Activated gamma-delta T cell (primary cell): ENCODE data around the gene KCNS3.
"Not testable (repeated sequence)": the region's sequence is repeated elsewhere in the genome, so short reads cannot be mapped to it uniquely, and the experiment has no call there.

Experiments used
- DNase-seq: peaks from one replicate; lab custom pipeline; 2025; lab: John Stamatoyannopoulos, UW

The KCNS3 gene

DNA sequence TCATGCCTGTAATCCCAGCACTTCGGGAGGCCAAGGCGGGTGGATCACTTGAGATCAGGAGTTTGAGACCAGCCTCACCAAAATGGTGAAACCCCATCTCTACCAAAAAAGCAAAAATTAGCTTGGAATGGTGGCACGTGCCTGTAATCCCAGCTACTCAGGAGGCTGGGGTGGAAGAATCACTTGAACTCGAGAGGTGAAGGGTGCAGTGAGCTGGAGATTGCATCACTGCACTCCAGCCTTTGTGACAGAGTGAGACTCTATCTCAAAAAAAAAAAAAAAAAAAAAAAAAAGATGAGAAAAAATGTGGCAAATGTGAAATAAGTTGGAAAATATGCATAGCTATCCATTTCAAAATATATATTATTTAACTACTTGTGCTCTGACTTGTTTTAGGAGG is 65.0 kb downstream of the KCNS3 start:
- no peak for DNase-seq

DNA sequence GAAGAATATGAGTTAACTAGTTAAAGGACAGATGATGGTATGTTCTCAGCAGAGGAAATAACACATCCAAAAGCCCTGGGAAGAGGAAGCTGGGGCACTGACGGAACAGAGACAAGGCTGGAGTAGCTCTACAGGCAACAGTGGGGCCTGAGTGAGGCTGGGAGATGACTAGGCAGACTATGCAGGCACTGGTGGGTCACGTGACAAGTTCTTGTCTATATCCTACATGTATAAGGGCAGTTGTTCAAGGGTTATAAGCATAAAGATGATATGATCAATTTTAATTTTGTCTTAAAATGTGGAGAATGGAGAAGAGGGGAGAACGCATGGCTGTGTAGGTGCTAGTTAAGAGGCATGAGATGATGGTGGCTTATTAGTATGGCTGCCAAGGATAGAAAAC is 68.6 kb downstream of the KCNS3 start:
- DNase-seq: no peak

DNA sequence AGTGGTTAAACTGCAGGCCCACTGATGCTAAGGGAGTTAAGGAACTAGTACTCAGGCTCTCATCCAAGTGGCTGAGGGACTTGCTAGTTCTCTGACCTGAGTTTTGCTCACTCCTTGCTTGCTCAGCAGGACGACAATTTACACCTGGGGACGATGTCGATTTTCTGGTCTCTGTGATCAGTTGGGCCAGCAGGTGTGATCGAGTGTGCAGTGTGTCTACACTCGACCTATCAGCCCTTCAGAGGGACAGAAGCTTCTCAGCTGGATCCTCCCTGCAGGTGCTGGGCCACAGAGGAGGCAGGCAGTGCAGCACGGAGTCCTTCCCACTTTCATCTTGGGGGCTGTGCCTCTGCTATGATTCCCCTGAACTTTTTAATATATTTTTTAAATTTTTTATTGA is 71.5 kb downstream of the KCNS3 start:
- DNase-seq: no peak

DNA sequence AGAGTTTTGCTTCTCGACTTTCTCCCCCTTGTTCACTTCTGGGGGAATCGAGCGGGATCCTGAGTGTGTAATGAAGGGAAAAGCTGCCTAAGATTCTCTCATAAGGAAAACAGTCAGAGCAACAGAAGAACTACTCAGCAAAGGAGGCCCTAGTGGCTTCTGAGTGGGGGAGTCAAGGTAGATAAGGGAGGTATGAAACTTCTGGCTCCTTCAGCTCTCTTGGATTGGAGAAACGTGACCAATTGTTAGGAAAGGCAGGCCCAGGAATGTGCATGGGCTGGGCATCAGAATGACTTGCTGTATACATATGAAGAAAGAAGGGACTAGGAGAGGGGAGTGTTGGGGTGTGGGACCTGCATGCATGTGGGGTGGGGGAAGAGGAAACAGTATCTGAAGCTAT is 73.1 kb downstream of the KCNS3 start:
- no peak for DNase-seq

DNA sequence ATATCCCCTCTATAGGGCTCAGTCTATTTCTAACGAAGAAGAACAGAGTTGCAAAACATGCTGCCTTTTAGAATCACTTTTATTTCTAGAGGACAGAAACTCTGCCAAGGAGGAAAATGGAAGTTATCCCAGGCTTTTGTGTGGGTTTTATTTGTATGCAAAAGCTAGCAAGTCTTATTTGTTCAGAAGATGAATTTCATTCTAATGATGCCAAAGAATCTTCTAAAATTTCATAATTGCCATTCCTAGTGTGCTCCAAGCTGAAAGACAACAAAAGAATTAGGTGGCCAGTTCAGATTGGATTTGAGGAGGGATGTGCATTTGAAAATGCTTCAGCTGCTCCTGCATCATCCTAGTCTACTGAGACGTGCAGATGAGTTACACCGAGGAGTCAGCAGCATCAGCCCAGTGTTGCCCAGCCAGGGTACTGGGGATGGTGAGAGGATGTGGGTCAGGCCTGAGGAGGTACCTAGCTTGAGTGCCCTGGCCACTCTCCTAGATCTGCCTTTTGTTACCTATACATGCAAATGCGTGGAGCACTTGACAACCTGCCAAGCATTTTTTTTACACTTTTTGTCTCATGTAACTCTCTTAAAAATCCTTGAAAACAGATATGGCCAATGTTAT is 80.1 kb downstream of the KCNS3 start:
- DNase-seq: no peak

DNA sequence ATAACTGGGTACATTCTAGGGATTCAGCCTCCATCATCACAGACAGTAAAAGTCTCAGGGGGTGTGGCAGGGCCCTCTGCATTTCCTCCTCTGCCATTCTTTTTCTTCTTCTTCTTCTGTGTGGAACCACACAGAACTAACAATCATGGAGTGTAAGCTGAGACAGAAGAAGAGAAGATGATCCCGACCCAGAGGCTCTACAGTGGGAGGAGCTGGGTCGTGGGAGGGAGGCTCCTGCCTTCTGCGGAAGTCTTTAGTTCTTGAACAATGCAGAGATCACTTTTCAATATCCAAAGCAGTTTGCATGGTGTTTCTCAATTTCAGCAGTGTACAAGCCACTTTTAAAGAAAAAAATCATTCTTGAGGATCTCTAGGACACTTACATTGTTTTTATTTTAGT is 80.9 kb downstream of the KCNS3 start:
- no peak for DNase-seq

DNA sequence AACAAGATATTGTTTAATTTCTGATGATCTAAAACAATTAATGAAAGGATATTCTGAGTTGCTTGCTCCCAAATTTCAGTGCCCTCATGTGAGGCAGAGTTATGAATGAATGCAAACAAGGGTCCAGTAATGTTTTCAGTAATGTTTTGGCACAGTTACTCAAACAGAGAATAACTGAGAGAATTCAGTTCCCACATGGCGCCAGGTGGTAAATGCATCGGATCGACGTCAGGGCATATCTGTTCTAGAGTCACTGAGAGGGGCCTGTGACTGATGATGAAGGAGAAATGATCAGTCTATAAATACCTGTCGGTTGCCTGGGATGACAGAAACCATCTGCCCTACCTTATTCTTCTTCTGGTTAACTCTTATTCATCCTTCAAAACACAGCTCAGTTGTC is 81.4 kb downstream of the KCNS3 start:
- DNase-seq: no peak

DNA sequence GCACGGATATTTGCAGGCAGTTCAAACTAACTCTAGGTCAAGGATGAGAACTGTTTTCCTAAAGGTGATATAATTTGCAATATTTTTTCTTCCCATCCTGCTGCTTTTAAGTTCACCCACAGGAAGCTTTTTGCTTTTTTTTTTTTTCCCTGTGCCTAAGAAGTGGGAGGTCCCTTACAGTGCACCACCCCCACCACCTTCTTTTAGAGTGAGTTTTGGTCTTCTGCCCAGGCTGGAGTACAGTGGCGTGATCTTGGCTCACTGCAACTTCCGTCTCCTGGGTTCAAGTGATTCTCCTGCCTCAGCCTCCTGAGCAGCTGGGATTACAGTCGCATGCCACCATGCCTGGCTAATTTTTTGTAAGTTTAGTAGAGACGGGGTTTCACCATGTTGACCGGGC is 82.5 kb downstream of the KCNS3 start:
- DNase-seq: no peak

DNA sequence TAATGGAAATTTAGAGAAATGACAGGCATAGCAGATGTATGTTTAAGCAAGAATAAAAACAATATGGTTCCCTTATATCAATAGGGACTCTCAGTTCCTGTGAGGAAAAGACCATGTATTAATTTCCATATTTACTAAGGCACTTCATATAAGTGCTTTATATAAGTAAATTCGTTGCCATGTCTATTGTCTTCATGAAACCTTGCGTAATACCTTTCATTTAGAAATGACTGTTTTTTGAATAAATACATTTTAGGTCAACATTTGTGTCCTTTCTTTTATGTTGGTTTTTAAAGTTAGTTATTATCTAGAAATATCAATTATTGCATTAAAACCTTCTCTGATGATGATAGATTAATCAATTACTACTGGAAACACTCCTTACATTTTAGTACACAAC is 83.3 kb downstream of the KCNS3 start:
- no peak for DNase-seq

DNA sequence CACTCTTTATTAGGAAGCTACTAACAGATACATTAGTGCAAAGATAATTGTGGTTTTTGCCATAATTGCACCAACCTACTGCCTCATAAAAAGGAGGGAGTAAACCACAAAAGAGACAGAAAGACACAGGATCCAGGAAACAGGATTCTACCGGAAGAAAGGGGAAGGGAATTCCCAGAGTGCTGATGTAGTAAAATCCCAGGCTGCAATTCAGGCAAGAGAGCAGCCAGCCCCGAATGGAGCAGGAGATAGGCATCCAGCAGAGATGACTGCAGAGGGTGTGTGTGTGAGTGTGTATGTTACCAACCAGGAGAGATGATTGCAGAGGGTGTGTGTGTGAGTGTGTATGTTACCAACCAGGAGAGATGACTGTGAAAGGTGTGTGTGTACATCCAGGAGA is 84.4 kb downstream of the KCNS3 start:
- no peak for DNase-seq

DNA sequence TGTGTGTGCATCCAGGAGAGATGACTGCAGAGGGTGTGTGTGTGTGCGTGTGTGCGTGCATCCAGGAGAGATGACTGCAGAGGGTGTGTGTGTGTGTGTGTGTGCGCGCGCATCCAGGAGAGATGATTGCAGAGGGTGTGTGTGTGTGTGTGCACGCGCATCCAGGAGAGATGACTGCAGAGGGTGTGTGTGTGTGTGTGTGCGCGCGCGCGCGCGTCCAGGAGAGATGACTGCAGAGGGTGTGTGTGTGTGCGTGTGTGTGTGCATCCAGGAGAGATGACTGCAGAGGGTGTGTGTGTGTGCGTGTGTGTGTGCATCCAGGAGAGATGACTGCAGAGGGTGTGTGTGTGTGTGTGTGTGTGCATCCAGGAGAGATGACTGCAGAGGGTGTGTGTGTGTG is 85.1 kb downstream of the KCNS3 start:
- DNase-seq: not testable (repeated sequence)

DNA sequence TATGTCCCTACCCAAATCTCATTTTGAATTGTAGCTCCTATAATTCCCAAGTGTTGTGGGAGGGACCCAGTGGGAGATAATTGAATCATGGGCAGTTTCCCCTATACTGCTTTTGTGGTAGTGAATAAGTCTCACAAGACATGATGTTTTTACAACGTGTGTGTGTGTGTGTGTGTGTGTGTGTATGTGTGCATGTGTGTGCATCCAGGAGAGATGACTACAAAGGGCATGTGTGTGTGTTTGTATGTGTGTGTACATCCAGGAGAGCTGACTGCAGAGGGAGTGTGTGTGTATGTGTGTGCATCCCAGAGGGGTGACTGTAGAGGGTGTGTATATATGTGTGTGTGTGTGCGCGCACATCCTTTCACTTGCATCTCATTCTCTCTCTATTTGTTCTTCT is 86.7 kb downstream of the KCNS3 start:
- DNase-seq: no peak

DNA sequence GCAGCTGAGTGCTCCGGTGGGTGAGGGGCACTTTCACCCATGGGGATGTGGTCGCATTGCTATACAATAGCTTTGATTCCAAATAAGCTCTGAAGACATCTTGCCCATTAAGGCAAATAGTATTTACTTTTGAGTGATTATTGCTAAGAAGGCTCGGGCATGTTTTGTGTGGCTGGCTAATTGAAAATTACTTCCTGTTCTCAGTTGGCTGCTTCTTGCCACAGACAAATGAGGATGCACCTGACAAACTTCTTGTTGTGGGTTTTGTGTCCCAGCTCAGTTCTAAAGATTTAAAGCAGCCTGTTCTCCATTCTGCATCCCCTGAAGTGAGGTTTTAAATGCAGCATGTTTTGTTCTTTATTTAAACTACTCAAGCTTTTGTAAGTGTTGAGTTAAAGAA is 88.3 kb downstream of the KCNS3 start:
- DNase-seq: no peak

DNA sequence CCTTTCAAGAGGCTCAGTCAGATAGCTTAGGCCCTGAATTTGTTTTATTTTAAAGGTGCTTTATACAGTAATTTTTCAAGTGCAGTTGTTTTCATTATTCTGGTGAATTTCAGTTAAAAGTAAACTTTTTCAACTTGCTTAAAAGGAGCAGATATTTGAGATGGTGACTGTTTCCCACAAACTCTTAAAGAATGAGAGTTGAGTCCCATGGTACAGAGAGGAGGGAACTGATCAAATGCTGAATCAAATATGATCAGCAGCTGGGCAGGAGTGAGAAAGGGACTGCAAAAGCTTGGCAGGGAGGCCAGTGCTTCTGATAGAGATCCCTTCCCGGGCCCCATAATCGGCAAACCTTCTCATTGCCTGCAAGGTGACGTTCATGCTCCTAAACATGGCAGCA is 91.2 kb downstream of the KCNS3 start:
- no peak for DNase-seq

DNA sequence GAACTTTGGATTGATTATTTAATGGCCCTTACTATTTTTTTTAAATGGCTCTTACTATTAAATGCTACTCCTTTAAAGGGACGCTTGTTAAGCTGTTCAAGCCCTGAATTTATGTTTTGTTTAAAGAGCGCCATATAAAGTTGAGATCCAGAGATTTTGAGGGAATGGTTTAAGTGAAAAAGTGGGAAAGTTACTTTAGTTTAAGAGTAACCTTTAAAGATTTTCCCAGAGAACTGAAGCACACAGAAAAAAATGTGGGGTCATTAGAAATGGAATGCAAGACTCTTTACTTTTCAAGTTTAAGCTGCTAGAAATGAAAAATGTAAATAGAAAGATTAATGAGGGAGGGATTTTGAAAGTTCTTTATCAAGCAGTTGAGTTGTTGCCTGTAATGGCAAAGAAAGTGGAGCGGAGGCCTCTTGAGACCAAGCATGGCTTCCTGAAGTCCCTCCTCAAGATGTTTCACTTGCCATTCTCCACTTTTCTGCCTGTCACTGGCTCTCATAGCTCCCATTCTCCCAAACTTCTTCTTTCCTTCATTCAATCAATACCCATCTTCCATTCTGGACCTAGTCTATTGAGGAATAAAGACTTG is 93.2 kb downstream of the KCNS3 start:
- no peak for DNase-seq

DNA sequence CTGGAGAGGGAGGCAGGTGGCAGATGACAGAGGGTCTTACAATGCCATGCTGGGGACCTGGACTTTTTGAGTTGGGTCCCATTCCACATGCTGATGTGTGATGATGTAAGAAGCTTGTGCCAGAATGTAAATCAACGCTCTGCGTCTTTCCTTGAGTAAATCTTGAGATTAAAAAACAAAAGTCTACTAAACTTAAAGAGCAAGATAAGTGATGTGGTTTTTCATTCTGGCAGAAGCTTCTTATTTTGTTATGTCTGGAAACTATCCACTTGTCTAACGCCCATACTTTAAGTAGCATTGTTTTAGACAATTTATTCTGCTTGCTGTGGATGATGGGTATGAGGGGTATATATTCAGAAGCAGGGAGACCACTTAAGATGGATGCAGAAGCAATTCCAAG is 94.5 kb downstream of the KCNS3 start:
- DNase-seq: no peak

DNA sequence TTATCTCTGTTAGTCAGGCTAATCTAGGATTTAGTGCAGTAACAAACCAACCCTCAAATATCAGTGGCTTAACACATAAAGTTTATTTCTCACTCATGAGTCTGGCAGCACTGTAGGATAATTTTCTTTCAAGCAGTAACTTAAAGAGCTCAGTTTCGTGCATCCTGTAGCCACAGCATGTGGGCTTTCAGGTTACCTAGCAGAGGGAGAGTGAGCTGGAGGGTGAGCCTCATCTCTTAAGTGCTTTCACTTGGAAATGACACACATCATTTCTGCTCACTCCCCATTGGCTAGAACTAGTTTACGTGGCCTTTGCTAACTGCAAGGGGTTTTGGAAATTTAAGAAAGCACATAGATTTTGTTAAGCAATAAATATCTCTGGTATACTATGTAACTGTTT is 96.9 kb downstream of the KCNS3 start:
- DNase-seq: no peak

DNA sequence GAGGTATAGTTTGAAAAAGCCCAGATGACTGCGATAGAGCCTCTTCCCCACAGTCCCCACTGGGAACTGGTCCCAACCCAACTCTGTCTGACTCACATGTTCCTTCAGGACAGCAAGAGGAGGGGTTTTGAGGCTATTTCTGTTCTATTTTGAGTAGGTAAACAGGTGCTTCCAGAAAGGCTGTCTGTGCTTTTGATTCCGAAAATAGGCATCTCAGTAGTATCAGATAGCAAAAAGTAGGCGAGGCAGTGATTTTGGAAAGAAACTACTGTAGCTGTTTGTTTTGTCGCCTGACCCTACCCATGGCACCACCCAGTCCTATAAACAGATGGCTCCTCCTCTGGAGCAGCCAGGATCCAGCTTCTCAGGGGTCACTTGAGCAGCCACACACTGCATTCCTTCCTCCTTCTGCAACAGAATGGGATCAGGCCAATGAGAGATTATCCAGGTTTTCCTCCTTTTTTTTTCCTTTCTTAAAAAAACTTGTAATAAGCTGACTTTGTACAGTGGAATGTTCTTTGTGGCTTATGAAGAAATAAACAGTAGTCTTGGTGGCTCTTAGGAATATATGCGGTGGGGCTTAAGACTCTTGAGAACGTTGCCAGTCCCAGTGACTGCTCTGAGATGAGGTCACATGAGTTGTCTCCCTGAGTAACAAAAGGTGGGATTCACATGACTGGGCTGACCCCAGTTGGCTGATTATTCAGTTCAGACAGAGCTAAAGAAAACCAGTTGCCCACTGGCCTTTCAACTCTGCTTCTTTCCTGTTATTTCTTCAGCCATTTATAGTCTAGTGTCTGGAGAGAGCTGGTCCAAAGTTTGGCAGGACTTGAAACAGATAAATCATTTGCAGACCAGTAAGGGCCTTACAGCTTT is 98.6 kb downstream of the KCNS3 start:
- no peak for DNase-seq

DNA sequence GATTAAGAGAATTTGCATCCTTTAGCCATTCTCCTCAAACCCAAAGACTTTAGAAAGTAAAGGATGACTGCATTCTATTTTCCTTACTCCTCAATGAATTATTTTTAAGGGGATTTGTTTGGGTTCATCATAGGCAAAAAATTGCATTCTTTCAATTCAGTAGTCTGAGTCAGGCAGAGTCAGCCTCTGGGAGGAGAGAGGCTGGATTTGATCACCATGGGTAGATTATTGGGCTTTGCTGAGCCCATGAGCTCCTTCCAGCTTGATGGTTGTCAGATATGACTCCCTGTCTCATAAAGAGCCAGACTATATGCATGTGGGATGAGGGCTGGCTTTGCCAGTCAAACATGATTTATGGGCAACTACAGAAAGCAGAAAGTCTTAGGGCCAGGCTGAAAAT is 101.2 kb downstream of the KCNS3 start:
- no peak for DNase-seq

DNA sequence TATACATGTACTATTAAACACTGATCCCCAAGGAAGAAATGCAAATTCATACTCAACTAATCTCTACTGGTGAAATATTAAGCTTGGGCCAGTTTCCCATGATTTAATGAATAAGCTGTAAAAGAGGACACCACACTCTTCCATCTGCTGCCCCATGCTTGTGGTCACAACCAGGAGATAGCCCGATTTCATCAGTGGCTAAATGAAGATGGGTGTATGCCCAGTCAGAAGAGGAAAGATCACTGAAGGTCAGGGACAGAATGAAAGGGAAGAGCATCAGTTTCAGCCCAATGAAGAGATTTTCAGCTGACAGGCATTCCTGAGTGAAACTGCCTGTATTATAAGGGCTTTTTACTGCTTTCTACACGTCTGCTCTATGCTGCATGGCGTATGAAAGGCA is 103.5 kb downstream of the KCNS3 start:
- no peak for DNase-seq
